ENCODE measurements around the gene MYH16. TPM values are rescaled to one million over a fixed set of nuclear protein-coding genes. Genes with fewer than 3 reads are reported as not detected.

MYH16 gene
- total and polyA plus RNA-seq, 10 of the 15 experiments (the other 5 are each of a cell fraction or from before 2014, with no cell fraction given): 0.03 to 0.33 (median 0.04) TPM; not detected in 3

DNA sequence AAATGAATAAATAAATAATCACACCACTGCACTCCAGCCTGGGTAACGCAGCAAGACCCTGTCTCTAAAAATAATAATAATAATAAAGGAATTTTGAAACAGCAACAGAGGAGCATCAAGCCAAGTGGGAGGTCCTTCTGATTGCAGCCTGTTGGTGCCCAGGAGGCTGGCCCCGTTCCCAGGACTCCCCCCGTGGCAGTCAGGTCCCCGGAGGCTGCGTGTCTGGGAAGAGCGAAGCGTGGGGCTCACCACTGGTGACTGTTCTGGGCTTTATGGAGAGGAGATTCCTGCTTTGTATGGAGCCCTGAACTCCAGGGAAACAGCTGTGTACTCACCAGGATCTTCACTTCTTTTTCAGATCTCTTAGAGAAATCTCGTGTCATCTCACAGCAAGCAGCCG lies 19.3 kb upstream of the MYH16 start:
- Histone ChIP-seq H3K36me3 (ENCODE audit: control insufficient read depth in 2 of 2, insufficient read depth in 2 of 2, low read length in 1 of 2) (no peaks in the 10 kb centered on the region), H4K20me1 (ENCODE audit: control insufficient read depth, insufficient read depth) (no peaks in the 10 kb centered on the region), H3K27ac (ENCODE audit: control insufficient read depth, insufficient read depth) (no peak overlapping the region), H3K9me3 (replicated peaks; ENCODE audit: control insufficient read depth, insufficient read depth, low read length) (no peaks in the 10 kb centered on the region), H2AFZ (ENCODE audit: control insufficient read depth, low read depth, low read length) (no peak overlapping the region), H3K4me1 (ENCODE audit: control insufficient read depth, insufficient read depth, low read length) (no peaks in the 10 kb centered on the region), H3K9ac (ENCODE audit: control insufficient read depth, insufficient read depth, low read length) (no peak overlapping the region), H3K27me3 (replicated peaks in 1 of 2; ENCODE audit: control insufficient read depth in 2 of 2, insufficient read depth in 2 of 2, low read length in 1 of 2) (no peaks in the 10 kb centered on the region), H3K79me2 (ENCODE audit: control insufficient read depth, insufficient read depth, low read length) (no peaks in the 10 kb centered on the region), H3K4me2 (ENCODE audit: control insufficient read depth, insufficient read depth) (no peak overlapping the region), H3K4me3 (no peak overlapping the region)
- ChIA-PET SMC1A (ENCODE audit: uncharacterized antibody, unreplicated experiment) (no interaction called here), RAD21 (ENCODE audit: unreplicated experiment) (no interaction called here), CTCF (no interaction called here), POLR2A (no interaction called here)
- no peak for TF ChIP-seq TCF7 (IDR thresholded peaks at IDR 0.05; ENCODE audit: borderline replicate concordance)
- no peak for TF ChIP-seq HDAC6 (IDR thresholded peaks at IDR 0.05; ENCODE audit: unreplicated experiment)
- TF ChIP-seq, protein P1, sequence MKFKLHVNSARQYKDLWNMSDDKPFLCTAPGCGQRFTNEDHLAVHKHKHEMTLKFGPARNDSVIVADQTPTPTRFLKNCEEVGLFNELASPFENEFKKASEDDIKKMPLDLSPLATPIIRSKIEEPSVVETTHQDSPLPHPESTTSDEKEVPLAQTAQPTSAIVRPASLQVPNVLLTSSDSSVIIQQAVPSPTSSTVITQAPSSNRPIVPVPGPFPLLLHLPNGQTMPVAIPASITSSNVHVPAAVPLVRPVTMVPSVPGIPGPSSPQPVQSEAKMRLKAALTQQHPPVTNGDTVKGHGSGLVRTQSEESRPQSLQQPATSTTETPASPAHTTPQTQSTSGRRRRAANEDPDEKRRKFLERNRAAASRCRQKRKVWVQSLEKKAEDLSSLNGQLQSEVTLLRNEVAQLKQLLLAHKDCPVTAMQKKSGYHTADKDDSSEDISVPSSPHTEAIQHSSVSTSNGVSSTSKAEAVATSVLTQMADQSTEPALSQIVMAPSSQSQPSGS (IDR thresholded peaks at IDR 0.05; ENCODE audit: low read length): no peak
- no peak for TF ChIP-seq JUNB (IDR thresholded peaks at IDR 0.05)
- no peak for TF ChIP-seq ATF7 (IDR thresholded peaks at IDR 0.05; ENCODE audit: low read depth)
- no peak for ATAC-seq
- in situ Hi-C loops (cut with MboI) (no loop called here), intact Hi-C loops (cut with micrococcal nuclease; ENCODE audit: unreplicated experiment) (no loop called here)
- no TSS peak for BruUV-seq (replicated peaks)
- no peak for DNase-seq (ENCODE audit: low read depth, low spot score)
- FAIRE-seq: no peak
- WGBS (ENCODE audit: insufficient coverage, insufficient replicate concordance, low lambda C conversion rate, missing lambda C conversion rate): 35% methylated on average over 9 of the region's 9 CpGs

DNA sequence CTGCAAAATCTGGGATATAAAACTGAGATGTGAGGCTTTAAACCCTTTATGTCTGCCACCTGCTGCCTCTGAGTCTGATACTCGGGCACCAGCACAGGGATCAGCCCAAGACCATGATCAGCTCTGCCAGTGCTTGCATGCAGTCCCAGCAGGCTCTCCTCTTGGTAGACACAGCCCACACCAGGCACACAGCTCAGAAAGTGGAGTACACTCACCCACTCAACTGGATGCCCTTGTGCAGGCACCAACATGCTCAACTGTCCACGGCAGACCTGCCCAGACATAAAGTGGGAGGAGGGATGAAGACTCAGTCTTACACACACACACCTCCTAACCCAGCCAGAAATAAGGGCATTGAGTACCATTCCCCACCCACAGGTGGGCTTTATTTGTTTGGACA lies 18.2 kb upstream of the MYH16 start:
- H3K4me1 ChIP-seq (ENCODE audit: control insufficient read depth, insufficient read depth, low read length): no peaks in the 10 kb centered on the region
- in situ Hi-C loops (cut with MboI): no loop called here
- DNase-seq (ENCODE audit: low read depth, low spot score) (no peak), FAIRE-seq (no peak), ATAC-seq (no peak)
- RAD21 ChIA-PET (ENCODE audit: unreplicated experiment): no interaction called here
- POLR2A ChIA-PET: no interaction called here
- H3K27me3 ChIP-seq (replicated peaks in 1 of 2; ENCODE audit: control insufficient read depth in 2 of 2, insufficient read depth in 2 of 2, low read length in 1 of 2): no peaks in the 10 kb centered on the region
- H3K9me3 ChIP-seq (replicated peaks; ENCODE audit: control insufficient read depth, insufficient read depth, low read length): no peaks in the 10 kb centered on the region
- no peak overlapping the region for H3K4me3 ChIP-seq
- TF ChIP-seq, protein P2, sequence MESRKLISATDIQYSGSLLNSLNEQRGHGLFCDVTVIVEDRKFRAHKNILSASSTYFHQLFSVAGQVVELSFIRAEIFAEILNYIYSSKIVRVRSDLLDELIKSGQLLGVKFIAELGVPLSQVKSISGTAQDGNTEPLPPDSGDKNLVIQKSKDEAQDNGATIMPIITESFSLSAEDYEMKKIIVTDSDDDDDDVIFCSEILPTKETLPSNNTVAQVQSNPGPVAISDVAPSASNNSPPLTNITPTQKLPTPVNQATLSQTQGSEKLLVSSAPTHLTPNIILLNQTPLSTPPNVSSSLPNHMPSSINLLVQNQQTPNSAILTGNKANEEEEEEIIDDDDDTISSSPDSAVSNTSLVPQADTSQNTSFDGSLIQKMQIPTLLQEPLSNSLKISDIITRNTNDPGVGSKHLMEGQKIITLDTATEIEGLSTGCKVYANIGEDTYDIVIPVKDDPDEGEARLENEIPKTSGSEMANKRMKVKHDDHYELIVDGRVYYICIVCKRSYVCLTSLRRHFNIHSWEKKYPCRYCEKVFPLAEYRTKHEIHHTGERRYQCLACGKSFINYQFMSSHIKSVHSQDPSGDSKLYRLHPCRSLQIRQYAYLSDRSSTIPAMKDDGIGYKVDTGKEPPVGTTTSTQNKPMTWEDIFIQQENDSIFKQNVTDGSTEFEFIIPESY (IDR thresholded peaks at IDR 0.05): no peak
- TF ChIP-seq STAT1 (conservative IDR thresholded peaks at IDR 0.05): no peak
- no peak for TF ChIP-seq TCF7 (IDR thresholded peaks at IDR 0.05; ENCODE audit: borderline replicate concordance)
- TF ChIP-seq SREBF1 (IDR thresholded peaks at IDR 0.05; ENCODE audit: low read length): no peak
- TF ChIP-seq, protein P3, sequence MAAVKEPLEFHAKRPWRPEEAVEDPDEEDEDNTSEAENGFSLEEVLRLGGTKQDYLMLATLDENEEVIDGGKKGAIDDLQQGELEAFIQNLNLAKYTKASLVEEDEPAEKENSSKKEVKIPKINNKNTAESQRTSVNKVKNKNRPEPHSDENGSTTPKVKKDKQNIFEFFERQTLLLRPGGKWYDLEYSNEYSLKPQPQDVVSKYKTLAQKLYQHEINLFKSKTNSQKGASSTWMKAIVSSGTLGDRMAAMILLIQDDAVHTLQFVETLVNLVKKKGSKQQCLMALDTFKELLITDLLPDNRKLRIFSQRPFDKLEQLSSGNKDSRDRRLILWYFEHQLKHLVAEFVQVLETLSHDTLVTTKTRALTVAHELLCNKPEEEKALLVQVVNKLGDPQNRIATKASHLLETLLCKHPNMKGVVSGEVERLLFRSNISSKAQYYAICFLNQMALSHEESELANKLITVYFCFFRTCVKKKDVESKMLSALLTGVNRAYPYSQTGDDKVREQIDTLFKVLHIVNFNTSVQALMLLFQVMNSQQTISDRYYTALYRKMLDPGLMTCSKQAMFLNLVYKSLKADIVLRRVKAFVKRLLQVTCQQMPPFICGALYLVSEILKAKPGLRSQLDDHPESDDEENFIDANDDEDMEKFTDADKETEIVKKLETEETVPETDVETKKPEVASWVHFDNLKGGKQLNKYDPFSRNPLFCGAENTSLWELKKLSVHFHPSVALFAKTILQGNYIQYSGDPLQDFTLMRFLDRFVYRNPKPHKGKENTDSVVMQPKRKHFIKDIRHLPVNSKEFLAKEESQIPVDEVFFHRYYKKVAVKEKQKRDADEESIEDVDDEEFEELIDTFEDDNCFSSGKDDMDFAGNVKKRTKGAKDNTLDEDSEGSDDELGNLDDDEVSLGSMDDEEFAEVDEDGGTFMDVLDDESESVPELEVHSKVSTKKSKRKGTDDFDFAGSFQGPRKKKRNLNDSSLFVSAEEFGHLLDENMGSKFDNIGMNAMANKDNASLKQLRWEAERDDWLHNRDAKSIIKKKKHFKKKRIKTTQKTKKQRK (IDR thresholded peaks at IDR 0.05; ENCODE audit: low read depth, low read length): no peak
- no peak for TF ChIP-seq SPI1 (IDR thresholded peaks at IDR 0.05; ENCODE audit: borderline replicate concordance, insufficient read depth, low read depth, low read length)
- TF ChIP-seq JUND (IDR thresholded peaks at IDR 0.05; ENCODE audit: low read depth, low read length): no peak
- no peak for TF ChIP-seq ZSCAN29 (IDR thresholded peaks at IDR 0.05)
- no peak overlapping the region for H3K4me2 ChIP-seq (ENCODE audit: control insufficient read depth, insufficient read depth)
- no TSS peak for BruUV-seq (replicated peaks)
- H3K79me2 ChIP-seq (ENCODE audit: control insufficient read depth, insufficient read depth, low read length): no peaks in the 10 kb centered on the region
- CTCF ChIA-PET: no interaction called here
- no peaks in the 10 kb centered on the region for H4K20me1 ChIP-seq (ENCODE audit: control insufficient read depth, insufficient read depth)
- no peak overlapping the region for H3K27ac ChIP-seq (ENCODE audit: control insufficient read depth, insufficient read depth)
- H3K36me3 ChIP-seq (ENCODE audit: control insufficient read depth in 2 of 2, insufficient read depth in 2 of 2, low read length in 1 of 2): no peaks in the 10 kb centered on the region
- SMC1A ChIA-PET (ENCODE audit: uncharacterized antibody, unreplicated experiment): no interaction called here
- 14% methylated on average over 2 of the region's 2 CpGs for WGBS (ENCODE audit: insufficient coverage, insufficient replicate concordance, low lambda C conversion rate, missing lambda C conversion rate)
- H2AFZ ChIP-seq (ENCODE audit: control insufficient read depth, low read depth, low read length): no peak overlapping the region
- no peak overlapping the region for H3K9ac ChIP-seq (ENCODE audit: control insufficient read depth, insufficient read depth, low read length)
- intact Hi-C loops (cut with micrococcal nuclease; ENCODE audit: unreplicated experiment): no loop called here
